Keratinocyte (primary cell): ENCODE results near the gene LOC128125822.

Experiments used
- CTCF ChIP-seq, 3 experiments: IDR thresholded peaks in 1 of 3; conservative IDR thresholded peaks in 1 of 3; optimal IDR thresholded peaks in 1 of 3; 2 replicates in 2 of 3; 3 replicates in 1 of 3; pipeline versions ENCODE3 to v1.5.1; 2011; ENCODE audit warnings: low read length in 3 of 3, mild to moderate bottlenecking in 3 of 3, moderate library complexity in 2 of 3, control low read depth in 1 of 3, inconsistent platforms in 1 of 3; ENCODE audit not compliant: insufficient read depth in 2 of 3; ENCODE audit errors: extremely low read depth in 1 of 3
- EZH2 ChIP-seq: IDR thresholded peaks from one replicate; pipeline ENCODE4 v1.6.1; 2012; ENCODE audit warnings: inconsistent platforms, mild to moderate bottlenecking, low read length, moderate library complexity

GRCh38 chr6:63572044-63572746, at the start of gene LOC128125822, which contains the start of gene PTP4A1:
- TF ChIP-seq CTCF (optimal IDR thresholded peaks at IDR 0.05 in 1 of 3, IDR thresholded peaks at IDR 0.05 in 1 of 3, conservative IDR thresholded peaks at IDR 0.05 in 1 of 3; ENCODE audit: extremely low read depth in 1 of 3, insufficient read depth in 2 of 3, low read length in 3 of 3) (no peak), EZH2 (no peak)
